ENCODE data around the gene TNFRSF1B.
A peak's percentile ranks its signal among the peaks of the same experiment; 100 is the strongest.

TNFRSF1B gene

GRCh38 chr1:12166834-12167492 lies at the start of gene TNFRSF1B:
TNFRSF1B (plus strand) TSS chr1:12166991; CDS start chr1:12167092, 101 bp downstream.
- peak; percentile 50 for DNase-seq

GRCh38 chr1:12121212-12122003 lies 45.4 kb upstream of the TNFRSF1B start:
- DNase-seq: no peak

GRCh38 chr1:12123172-12123571 lies 43.6 kb upstream of the TNFRSF1B start:
- DNase-seq: no peak

- DNase-seq: peak; percentile 74
These were observed 41.9 kb upstream of the TNFRSF1B start for GRCh38 chr1:12124693-12125421.

GRCh38 chr1:12125422-12126355 lies 41.1 kb upstream of the TNFRSF1B start:
- DNase-seq: no peak

GRCh38 chr1:12126781-12127180 lies 40.0 kb upstream of the TNFRSF1B start:
- no peak for DNase-seq

- no peak for DNase-seq
These were observed 39.5 kb upstream of the TNFRSF1B start for GRCh38 chr1:12127206-12127810.

GRCh38 chr1:12128120-12128519 lies 38.7 kb upstream of the TNFRSF1B start:
- no peak for DNase-seq

- no peak for DNase-seq
These were observed 37.2 kb upstream of the TNFRSF1B start for GRCh38 chr1:12129624-12130023.

GRCh38 chr1:12130466-12131130 lies 36.2 kb upstream of the TNFRSF1B start:
- no peak for DNase-seq

GRCh38 chr1:12132078-12132477 lies 34.7 kb upstream of the TNFRSF1B start:
- DNase-seq: no peak

GRCh38 chr1:12134716-12135115 lies 32.1 kb upstream of the TNFRSF1B start:
- DNase-seq: no peak

- no peak for DNase-seq
These were observed 31.2 kb upstream of the TNFRSF1B start for GRCh38 chr1:12135612-12136011.

GRCh38 chr1:12136916-12137610 lies 29.7 kb upstream of the TNFRSF1B start:
- no peak for DNase-seq

- no peak for DNase-seq
These were observed 28.3 kb upstream of the TNFRSF1B start for GRCh38 chr1:12138196-12139168.

GRCh38 chr1:12140016-12140415 lies 26.8 kb upstream of the TNFRSF1B start:
- DNase-seq: no peak

GRCh38 chr1:12140515-12141162 lies 26.2 kb upstream of the TNFRSF1B start:
- DNase-seq: no peak

GRCh38 chr1:12141163-12141850 lies 25.5 kb upstream of the TNFRSF1B start:
- DNase-seq: no peak
